GM18526 (cell line): Measurements from ENCODE around the gene EXOG.

ENCODE experiments used
- POLR2A ChIP-seq: IDR thresholded peaks from 3 replicates; pipeline ENCODE4 v1.6.1; 2011; ENCODE audit not compliant: insufficient read length; ENCODE audit errors: extremely low read depth

Gene EXOG

DNA sequence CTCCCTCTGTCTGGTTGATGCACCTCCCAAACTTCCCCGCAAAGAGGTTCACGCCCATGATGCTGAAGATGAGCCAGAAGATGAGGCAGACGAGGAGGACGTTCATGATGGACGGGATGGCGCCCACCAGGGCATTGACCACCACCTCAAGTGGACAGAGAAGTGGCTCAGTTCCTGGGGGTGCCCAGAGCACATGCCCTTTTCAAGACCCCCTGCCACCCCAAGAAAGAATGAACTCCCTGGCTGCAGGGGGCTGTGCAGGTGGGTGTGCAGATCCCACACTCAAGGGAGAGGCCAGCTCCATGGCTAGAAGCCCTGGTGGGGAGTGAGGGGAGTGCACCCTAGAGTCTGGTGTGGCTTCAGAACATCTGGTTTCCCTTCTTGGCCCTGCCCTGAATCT is 64.1 kb downstream of the EXOG start:
- no peak for TF ChIP-seq POLR2A

DNA sequence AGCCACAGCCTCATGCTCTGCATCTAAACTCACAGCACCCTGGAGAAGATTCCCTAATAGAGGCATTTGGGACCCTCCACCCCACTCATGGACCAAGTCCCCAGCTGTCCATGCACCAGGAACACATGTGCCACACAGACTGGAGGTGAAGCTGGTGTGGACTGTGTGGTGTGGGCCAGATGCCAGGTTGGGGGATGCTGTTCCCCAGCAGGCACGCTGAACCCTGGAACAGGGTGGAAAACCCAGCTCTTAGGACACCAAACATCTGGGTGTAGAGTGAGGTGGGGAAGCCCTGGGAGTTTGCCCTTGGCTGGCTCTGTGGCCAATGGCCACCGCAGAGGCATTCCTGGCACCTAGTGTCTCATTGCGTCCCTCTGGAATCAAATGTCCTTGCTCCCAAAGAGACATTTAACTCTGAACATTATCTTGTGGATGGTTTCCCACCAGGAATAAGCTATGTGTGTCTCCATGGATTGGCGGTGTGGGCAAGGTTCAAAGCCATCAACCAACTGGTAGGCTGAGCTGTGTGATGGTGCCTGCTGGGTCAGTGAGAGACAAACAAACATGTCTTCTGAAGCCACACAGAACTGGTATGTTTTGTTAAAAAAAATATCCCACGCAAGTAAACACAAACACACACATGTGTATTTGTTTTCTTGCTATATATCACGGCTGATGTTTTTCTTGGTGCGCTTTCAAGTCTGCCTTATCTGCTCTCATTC is 65.0 kb downstream of the EXOG start:
- TF ChIP-seq POLR2A = no peak

DNA sequence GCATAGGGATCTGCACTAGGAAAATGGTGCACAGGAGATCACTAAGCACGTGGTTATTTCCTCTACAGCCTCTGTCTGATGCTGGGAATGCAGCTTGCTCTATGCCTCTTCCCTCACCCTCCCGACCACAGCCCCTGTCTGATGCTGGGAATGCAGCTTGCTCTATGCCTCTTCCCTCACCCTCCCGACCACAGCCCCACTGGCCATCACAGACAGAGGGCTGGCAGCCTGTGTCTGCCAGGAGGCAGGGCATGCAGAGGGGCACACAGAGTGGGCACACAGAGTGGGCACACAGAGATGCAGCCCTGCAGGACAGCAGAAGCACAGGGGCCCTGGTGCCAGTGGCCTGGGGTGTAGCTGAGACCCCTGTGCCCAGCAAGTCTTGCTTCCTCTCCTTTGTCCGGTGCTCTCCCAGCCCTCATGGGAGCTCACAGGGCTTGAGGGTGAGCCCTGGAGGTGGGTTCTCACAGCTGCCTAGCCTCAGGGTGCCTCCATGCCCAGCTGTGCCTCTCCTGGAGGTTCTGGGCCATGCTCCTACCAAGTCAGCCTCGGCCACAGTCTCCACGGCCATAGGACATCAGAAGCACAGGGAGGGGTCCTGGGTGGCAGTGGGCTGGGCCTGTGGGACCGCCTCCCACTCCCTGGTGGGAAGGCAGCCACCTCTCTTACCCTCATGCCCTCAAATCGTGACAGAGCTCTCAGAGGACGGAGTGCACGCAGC is 65.8 kb downstream of the EXOG start:
- no peak for TF ChIP-seq POLR2A

DNA sequence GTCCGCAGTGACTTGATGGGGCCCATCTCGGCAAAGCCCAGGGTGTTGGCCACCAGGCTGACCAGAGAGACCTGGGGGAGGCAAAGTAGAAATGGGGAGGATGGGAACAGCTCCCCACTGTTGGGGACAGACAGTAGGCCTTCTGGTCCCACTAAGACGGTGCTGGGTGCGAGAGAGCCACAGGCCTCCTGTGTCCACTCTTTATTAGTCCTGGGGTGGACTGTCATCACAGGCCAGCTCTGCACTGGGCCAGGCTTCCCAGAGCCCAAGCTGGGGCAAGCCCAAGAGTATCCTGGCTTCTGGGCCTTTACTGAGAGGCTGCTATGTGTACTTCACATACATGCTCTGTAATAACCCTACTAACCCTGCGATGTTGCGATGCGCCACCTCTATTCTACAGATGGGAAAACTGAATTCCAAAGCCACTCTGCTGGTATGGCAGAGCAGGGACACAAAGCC is 66.4 kb downstream of the EXOG start:
- TF ChIP-seq POLR2A = no peak

DNA sequence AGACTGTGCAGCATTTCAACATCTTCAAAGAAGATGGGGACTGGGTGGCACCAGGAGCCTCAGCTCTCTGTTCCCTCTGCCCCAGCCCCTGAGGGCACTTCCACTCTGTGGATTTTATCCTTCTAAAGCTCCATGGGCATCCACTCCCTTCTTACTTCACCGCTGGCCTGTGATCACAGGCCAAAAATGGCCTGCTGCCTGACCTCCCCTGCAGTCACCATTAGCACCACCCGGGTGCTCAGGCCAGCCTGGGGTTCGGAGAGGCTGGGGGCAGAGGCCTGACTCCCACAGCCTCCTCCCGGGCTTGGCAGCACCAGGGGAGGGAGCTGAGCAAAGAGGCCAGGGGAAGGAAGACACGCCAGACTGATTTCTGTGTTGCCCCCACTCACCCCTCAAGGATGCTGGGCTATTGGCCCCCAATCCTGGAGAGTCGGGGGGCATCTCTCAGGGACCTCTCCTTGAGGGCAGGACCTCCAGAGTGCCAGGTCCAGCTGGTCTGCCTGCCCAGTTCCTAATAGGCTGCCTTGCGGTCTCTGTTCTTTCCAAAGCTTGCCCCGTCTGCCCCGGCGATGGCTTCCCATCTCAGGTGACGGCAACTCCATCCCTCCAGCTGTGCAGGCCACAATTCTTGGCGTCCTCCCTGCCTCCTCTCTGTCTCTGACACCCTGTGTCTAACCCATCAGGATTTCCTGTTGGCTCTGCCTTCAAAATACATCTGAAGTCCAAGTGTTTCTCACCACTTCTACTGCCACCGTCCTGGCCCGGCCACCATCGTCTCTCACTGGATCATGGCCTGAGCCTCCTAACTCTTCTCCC is 67.1 kb downstream of the EXOG start:
- TF ChIP-seq POLR2A = no peak

DNA sequence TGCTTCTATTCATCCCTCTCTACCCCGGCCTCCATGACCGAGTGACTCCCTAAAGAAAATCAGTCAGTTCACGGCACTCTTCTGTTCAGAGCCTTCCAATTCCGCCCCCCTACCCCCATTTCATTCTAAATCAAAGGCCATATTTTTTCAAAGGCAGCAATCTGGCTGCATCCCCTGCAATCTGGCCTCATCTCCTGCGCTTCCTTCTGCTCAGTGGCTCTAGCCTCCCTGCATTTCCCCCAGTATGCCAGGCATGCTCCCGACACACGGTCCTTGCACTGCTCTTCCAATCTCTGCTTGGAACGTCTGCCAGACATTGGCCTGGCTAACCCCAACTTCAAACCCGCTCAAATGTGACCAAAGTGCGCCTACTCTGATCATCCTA is 67.7 kb downstream of the EXOG start:
- TF ChIP-seq POLR2A = no peak

DNA sequence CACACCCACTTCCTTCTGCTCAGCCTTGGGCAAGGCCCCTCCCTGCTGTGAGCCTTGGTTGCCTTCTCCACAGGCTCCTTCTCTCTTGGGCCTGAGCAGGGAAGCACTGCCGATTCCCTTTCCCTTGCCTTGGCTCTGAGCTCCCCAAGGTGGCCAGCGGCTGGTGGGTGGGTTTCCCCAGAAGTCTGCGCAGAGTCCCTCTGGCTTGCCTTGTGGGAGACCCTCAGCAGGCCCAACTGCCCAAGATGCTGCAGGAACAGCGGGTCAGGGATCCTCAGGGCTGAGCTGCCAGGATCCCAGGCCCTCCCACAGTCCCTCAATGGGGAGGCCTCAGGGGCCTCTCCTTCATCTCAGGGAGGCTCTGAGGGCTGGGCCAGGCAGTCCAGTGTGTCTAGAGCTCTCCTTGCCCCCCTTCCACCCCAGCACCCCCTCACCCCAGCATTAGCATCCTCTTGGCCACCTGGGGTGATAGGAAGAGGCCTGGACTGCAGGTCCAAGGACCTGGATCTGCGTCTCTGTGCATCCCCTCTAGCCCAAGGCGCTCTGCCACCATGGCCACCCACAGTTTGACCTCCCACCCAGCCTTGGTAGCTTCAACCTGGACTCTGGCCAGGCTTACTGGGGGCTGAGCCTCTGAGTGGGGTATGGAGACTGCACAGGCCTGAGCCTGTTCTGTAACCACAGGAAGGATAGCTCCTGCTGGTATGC is 68.6 kb downstream of the EXOG start:
- no peak for TF ChIP-seq POLR2A

DNA sequence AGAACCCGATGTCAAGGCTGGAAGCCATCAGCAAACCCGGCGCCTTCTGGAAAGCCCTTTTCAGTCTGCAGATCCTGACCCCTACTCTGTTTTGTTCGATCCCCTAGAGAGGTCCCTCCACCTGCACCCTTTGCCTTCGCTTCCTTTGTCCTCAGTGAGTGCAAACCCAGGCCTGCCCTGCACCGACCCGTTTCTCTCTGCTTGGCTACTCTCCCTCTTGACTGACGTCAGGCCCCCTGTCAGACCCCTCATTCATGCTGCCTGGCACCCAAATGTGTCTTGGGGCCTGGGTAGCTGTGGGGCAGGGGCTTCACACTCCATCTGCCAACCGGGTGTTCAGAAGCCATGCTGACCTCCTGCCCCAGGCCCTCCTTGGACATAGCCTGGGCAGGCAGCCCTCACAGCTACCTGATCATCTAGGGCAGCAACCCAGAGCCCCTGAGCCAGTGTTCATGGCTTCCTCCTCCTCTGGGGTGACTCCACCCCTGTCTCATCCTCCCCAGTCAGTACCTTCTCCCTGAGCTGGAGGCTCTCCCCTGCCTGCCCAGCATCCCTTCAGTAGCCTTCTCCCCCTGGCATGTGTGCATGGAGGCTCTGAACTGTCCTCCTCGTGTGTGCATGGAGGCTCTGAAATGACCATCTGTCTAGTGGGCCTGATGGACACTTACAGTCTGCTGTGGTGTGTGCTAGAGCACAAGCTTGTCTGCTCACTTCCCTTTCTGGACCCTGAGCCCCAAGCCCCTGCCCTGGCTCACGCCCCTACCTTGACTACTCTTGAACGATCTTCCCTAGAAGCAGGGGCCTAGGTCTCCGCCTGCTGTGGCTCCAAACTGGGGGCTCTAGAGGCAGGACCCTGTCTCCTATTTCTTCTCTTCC is 69.4 kb downstream of the EXOG start:
- TF ChIP-seq POLR2A = no peak

DNA sequence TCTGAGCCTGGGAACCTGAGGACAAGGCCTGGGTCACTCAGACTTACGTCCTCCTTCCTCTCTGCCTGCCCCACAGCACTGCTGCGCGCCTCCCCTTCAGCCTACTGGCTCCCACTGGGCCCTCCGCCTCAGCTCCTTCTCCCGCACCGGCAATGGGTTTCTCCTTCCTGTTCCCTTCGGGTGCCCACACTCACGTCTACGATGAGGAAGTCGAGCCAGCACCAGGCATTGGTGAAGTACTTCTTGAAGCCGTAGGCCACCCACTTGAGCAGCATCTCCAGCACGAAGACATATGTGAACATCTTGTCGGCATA is 70.0 kb downstream of the EXOG start:
- TF ChIP-seq POLR2A = no peak

DNA sequence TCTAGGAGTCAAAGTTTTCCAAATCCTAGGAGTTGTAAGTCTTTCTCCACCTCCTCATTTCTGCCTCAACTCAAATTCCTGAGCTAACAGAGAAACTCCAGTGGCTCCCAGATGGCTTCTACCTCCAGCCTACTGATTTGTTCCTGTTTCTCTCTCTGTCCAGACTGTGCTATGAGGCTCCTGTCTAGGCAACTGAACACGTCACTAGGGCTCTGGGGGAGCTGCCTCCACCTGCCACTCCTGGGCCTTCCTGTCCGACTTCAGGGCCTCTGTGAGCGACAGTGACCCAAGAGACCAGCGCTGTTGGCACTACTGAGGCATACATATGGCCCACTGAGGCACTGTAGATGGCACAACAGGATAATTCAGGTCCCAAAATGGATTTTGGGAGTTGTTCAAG is 71.4 kb downstream of the EXOG start:
- no peak for TF ChIP-seq POLR2A

DNA sequence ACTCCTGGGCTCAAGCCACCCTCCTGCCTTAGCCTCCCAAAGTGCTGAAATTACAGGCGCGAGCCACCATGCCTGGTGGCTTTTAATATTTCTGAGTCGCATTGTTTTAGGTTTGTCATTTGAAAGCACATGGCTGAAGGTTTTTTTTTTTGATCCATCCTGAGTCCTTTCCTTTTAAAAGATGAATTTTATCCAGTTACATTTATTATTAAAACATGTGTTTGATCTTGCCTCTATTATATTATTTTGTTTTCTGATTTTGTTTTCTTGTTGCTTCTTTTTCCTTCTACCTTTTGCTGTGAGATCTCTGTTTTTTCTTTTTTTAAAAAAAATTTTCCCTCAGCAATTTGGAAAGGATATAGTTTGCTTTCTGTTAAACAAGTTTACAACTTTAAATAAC is 77.0 kb downstream of the EXOG start:
- TF ChIP-seq POLR2A = no peak

DNA sequence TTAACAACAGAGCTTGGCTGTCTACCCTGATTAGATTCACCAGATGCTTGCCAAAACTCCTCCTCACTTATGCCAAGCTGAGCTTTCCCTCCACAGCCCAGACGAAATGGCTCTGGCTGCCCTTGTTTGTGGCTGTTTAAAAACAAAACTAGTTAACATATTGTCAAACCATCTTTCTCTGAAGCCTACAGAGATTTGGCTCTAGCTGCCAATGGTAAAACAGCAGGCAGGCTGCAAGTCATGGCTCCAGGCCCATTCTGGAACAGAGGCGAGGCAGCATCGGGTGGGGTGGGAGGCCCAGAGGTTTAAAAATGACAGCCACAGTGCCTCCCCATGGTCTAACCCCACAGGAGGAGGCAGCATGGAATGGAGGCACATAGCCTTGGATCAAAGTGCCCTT is 77.4 kb downstream of the EXOG start:
- TF ChIP-seq POLR2A = no peak

DNA sequence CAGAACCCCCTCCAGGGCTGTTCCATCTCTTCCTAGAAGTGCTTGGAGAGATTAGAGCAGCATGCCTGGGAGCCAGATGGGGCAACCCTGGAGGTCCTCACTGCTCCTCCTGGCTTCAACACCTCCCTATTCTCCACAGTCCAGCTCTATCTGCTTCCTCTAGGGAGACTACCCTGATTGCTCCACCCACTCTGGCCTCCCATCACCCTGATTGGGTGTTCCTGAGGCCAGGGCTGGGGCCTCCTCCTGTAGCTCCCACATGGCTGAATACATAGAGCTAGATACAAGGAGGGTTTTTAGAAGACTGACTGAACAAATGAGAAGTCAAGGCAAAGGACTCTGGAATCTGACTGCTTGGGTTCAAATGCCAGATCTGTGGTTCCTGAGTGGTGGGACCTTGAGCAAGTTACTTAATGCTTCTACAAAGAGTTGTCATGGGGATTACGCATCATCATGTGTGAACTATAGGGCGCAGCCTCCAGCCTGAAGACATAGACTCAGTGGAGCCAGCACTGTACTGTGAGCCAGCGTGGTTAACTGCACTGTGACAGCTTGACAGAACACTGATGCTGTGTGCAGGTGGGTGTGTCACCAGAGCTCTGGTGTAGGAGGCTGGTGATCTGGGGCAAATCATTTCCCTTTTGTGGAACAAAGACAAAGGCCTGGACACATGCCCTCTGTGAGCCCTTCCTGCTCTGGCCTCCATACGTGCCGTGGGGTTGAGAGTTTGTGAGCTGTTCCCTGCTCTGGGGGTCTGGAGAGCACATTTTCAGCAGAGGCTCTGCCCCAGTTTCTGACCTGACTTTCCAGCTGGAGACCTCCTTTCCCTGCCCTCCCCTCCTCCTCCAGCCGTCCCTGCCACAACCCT is 78.5 kb downstream of the EXOG start:
- TF ChIP-seq POLR2A = no peak
